ENCODE results near the gene METTL2B. TPM values are rescaled to one million over a fixed set of nuclear protein-coding genes. Genes with fewer than 3 reads are reported as not detected.

Gene METTL2B
- 31.3 and 36.0 TPM in 2 replicates for total RNA-seq (2014; rRNA removed; shearing (Covaris generic))

GRCh38 chr7:128476402-128477335 lies at the start of gene METTL2B:
Gene METTL2B (plus strand): TSS chr7:128476748. CDS start chr7:128476766, 18 bp downstream.
- peak; percentile 96 for DNase-seq (ENCODE audit: low read depth)

- peak; percentile 64 for DNase-seq (ENCODE audit: low read depth)
Observed at GRCh38 chr7:128427289-128427891, 49.2 kb upstream of the METTL2B start.

GRCh38 chr7:128430207-128430606 lies 46.3 kb upstream of the METTL2B start:
- no peak for DNase-seq (ENCODE audit: low read depth)

- DNase-seq (ENCODE audit: low read depth), result peak; percentile 28
Observed at GRCh38 chr7:128431221-128431620, 45.3 kb upstream of the METTL2B start.

- DNase-seq (ENCODE audit: low read depth), result no peak
Observed at GRCh38 chr7:128431754-128432153, 44.8 kb upstream of the METTL2B start.

- DNase-seq (ENCODE audit: low read depth), result no peak
Observed at GRCh38 chr7:128434413-128435326, 41.9 kb upstream of the METTL2B start.

- DNase-seq (ENCODE audit: low read depth), result no peak
Observed at GRCh38 chr7:128435327-128435686, 41.2 kb upstream of the METTL2B start.

GRCh38 chr7:128437426-128438332 lies 38.9 kb upstream of the METTL2B start:
- DNase-seq (ENCODE audit: low read depth), result no peak

GRCh38 chr7:128442356-128442755 lies 34.2 kb upstream of the METTL2B start:
- no peak for DNase-seq (ENCODE audit: low read depth)

- DNase-seq (ENCODE audit: low read depth), result no peak
Observed at GRCh38 chr7:128443831-128444600, 32.5 kb upstream of the METTL2B start.

GRCh38 chr7:128446306-128446705 lies 30.2 kb upstream of the METTL2B start:
- DNase-seq (ENCODE audit: low read depth), result no peak

GRCh38 chr7:128447941-128448564 lies 28.5 kb upstream of the METTL2B start:
- DNase-seq (ENCODE audit: low read depth), result no peak

GRCh38 chr7:128448751-128449302 lies 27.7 kb upstream of the METTL2B start:
- no peak for DNase-seq (ENCODE audit: low read depth)

GRCh38 chr7:128450409-128450808 lies 26.1 kb upstream of the METTL2B start:
- no peak for DNase-seq (ENCODE audit: low read depth)

GRCh38 chr7:128450913-128451312 lies 25.6 kb upstream of the METTL2B start:
- no peak for DNase-seq (ENCODE audit: low read depth)

- DNase-seq (ENCODE audit: low read depth), result no peak
Observed at GRCh38 chr7:128452552-128452951, 24.0 kb upstream of the METTL2B start.

- peak; percentile 33 for DNase-seq (ENCODE audit: low read depth)
Observed at GRCh38 chr7:128453836-128454804, 22.4 kb upstream of the METTL2B start.

All from M059J (cell line).